B cell (primary cell): ENCODE results near the gene ARHGEF17. TPM values are rescaled to one million over a fixed set of nuclear protein-coding genes. Genes with fewer than 3 reads are reported as not detected.

ENCODE experiments used
- ATAC-seq: fragments of 200-7000 bp; cut with Tn5 transposase; one replicate; pipeline ENCODE4 v1.10.0; 2021; ENCODE audit warnings: low read depth, mild to moderate bottlenecking, moderate number of reproducible peaks, moderate library complexity
- CTCF ChIA-PET: fragments of 350-600 bp; sonication (Branson Sonifier 250); formaldehyde crosslinking; loops from one replicate; lab custom pipeline; 2021; ENCODE audit warnings: antibody characterized with exemption, inconsistent platforms; lab: Charles Lee
- POLR2A ChIA-PET: fragments of 350-600 bp; sonication (Branson Sonifier 250); formaldehyde crosslinking; loops from one replicate; lab custom pipeline; 2021; ENCODE audit warnings: antibody characterized with exemption; lab: Charles Lee
- DNase-seq: peaks from one replicate; pipeline ENCODE4 v3.0.0; 2013
- H2AFZ ChIP-seq: 2 replicates; pipeline ENCODE4 v1.6.1; 2012; ENCODE audit warnings: mild to moderate bottlenecking, low read depth, low read length; ENCODE audit not compliant: insufficient read depth, poor library complexity, severe bottlenecking
- H3K27ac ChIP-seq, 2 donors: 1 replicate in 1 of 2; 2 replicates in 1 of 2; pipeline ENCODE4 v1.5.1; 2012 to 2013; ENCODE audit warnings: low read length in 2 of 2, mild to moderate bottlenecking in 2 of 2, moderate library complexity in 1 of 2
- H3K27me3 ChIP-seq, 4 experiments: fragments of 200-600 bp in 1 of 4; sonication (generic) in 1 of 4; replicated peaks in 1 of 4; 1 replicate in 2 of 4; 2 replicates in 2 of 4; pipeline versions ENCODE4 v1.6.1 to v1.7.0; 2013 to 2016; ENCODE audit warnings: low read length in 3 of 4, mild to moderate bottlenecking in 2 of 4, mixed read lengths in 1 of 4, moderate library complexity in 1 of 4; ENCODE audit not compliant: insufficient read depth in 4 of 4, control insufficient read depth in 3 of 4; ENCODE audit errors: control extremely low read depth in 1 of 4
- H3K36me3 ChIP-seq, 2 experiments: replicated peaks in 1 of 2; 1 replicate in 1 of 2; 2 replicates in 1 of 2; pipeline versions ENCODE4 v1.6.1 to v1.7.1; 2013; ENCODE audit warnings: low read length in 1 of 2; ENCODE audit not compliant: insufficient read depth in 2 of 2, control insufficient read depth in 1 of 2; ENCODE audit errors: control extremely low read depth in 1 of 2, extremely low read depth in 1 of 2
- H3K4me1 ChIP-seq, 2 donors: fragments of 200-600 bp in 1 of 2; sonication (generic) in 1 of 2; 1 replicate in 1 of 2; 2 replicates in 1 of 2; pipeline versions ENCODE4 v1.5.1 to v1.6.1; 2013 to 2017; ENCODE audit warnings: low read length in 2 of 2; ENCODE audit not compliant: control insufficient read depth in 2 of 2, insufficient read depth in 2 of 2
- H3K4me2 ChIP-seq: replicated peaks from 2 replicates; pipeline ENCODE3; 2012; ENCODE audit warnings: mild to moderate bottlenecking, low read depth, low read length; ENCODE audit not compliant: poor library complexity, severe bottlenecking
- H3K4me3 ChIP-seq, 5 experiments: fragments of 200-600 bp in 1 of 5; sonication (generic) in 1 of 5; 1 replicate in 3 of 5; 2 replicates in 2 of 5; pipeline versions ENCODE4 v1.5.1 to v1.7.0; 2011 to 2016; ENCODE audit warnings: low read length in 4 of 5, mild to moderate bottlenecking in 4 of 5, low read depth in 2 of 5, control low read depth in 1 of 5, moderate library complexity in 1 of 5; ENCODE audit not compliant: insufficient read depth in 1 of 5; ENCODE audit errors: control extremely low read depth in 1 of 5, extremely low read depth in 1 of 5
- H3K79me2 ChIP-seq: fragments of 200-600 bp; sonication (generic); one replicate; pipeline ENCODE4 v1.6.0; 2016; ENCODE audit warnings: low read length; ENCODE audit not compliant: control insufficient read depth, insufficient read depth
- H3K9ac ChIP-seq: fragments of 200-600 bp; sonication (generic); 2 replicates; pipeline ENCODE4 v1.6.1; 2017; ENCODE audit warnings: mild to moderate bottlenecking, low read length, moderate library complexity
- H3K9me3 ChIP-seq, 3 donors: one replicate each; pipeline versions ENCODE4 v1.6.1 to v1.7.1; 2013; ENCODE audit warnings: low read length in 2 of 3; ENCODE audit not compliant: control insufficient read depth in 2 of 3, insufficient read depth in 1 of 3; ENCODE audit errors: control extremely low read depth in 1 of 3
- H4K20me1 ChIP-seq: 2 replicates; pipeline ENCODE4 v1.6.0; 2012; ENCODE audit warnings: mild to moderate bottlenecking, low read length; ENCODE audit not compliant: insufficient read depth, control insufficient read depth, poor library complexity, severe bottlenecking
- H3K27ac Mint-ChIP-seq: one replicate; pipeline ENCODE4 v1.8.0; 2021; ENCODE audit warnings: mixed read lengths
- H3K27me3 Mint-ChIP-seq: one replicate; pipeline ENCODE4 v1.8.0; 2021; ENCODE audit warnings: mixed read lengths
- H3K4me1 Mint-ChIP-seq: one replicate; pipeline ENCODE4 v1.8.0; 2021; ENCODE audit warnings: mixed read lengths
- H3K4me3 Mint-ChIP-seq: one replicate; pipeline ENCODE4 v1.8.0; 2021; ENCODE audit warnings: mixed read lengths
- H3K9me3 Mint-ChIP-seq: one replicate; pipeline ENCODE4 v1.8.0; 2022; ENCODE audit warnings: mixed read lengths; ENCODE audit not compliant: insufficient read depth
- EZH2 ChIP-seq: IDR thresholded peaks from 2 replicates; pipeline ENCODE4 v1.6.1; 2012; ENCODE audit warnings: borderline replicate concordance, low read depth, mild to moderate bottlenecking, moderate library complexity, low read length; ENCODE audit not compliant: insufficient read depth, poor library complexity, severe bottlenecking
- WGBS: methylation state at CpG from one replicate; pipeline ENCODE4 v1.1.5; 2013; ENCODE audit warnings: missing lambda C conversion rate; ENCODE audit not compliant: insufficient coverage; 5-methylcytosine and 5-hydroxymethylcytosine counted together
- intact Hi-C: fragments of 100-400 bp; cut with micrococcal nuclease; formaldehyde crosslinking; loops from one replicate; pipeline ENCODE4 v1.10.0; 2022
- polyA plus RNA-seq: library from polyadenylated mRNA; depleted of rRNA; stranded (reverse); fragments of >200 nt; gene quantifications from 2 replicates; pipeline ENCODE4 v1.2.3, GENCODE V29; 2012
- total RNA-seq, 2 donors: library from RNA; stranded (reverse); fragments of 120-200 nt in 1 of 2; gene quantifications; 1 replicate in 1 of 2; 2 replicates in 1 of 2; pipeline versions ENCODE4 v1.2.3 to v1.2.4, GENCODE V29; 2013 to 2022
- TF ChIP-seq, protein P1 (sequence below): fragments of 200-600 bp; IDR thresholded peaks from one replicate; pipeline ENCODE4 v1.8.0; 2022; ENCODE audit warnings: antibody characterized with exemption, mild to moderate bottlenecking

The ARHGEF17 gene
- total and polyA plus RNA-seq, 2 donors (not counting 1 experiment from before 2014, with no cell fraction given) = 0.05 TPM; not detected in 1

GRCh38 chr11:73310661-73311393 lies 2.8 kb downstream of the ARHGEF17 start:
- Histone ChIP-seq H2AFZ (no peak overlapping the region), H3K4me3 (no peak overlapping the region), H3K27ac (no peak overlapping the region), H3K4me2 (no peak overlapping the region), H3K9me3 (no peaks in the 10 kb centered on the region), H3K36me3 (no peaks in the 10 kb centered on the region), H3K9ac (no peak overlapping the region), H3K79me2 (no peaks in the 10 kb centered on the region), H3K4me1 (peaks cover 20 to 25% of the 10 kb centered on the region in 2 donors), H4K20me1 (no peaks in the 10 kb centered on the region), H3K27me3 (peaks cover 0 to 37% (median 14%) of the 10 kb centered on the region in 4 experiments)
- Mint-ChIP-seq H3K27me3 (peaks cover 10% of the 10 kb centered on the region), H3K27ac (no peak overlapping the region), H3K9me3 (no peaks in the 10 kb centered on the region), H3K4me1 (peaks cover 12% of the 10 kb centered on the region), H3K4me3 (no peak overlapping the region)
- intact Hi-C loops = no loop called here
- DNase-seq (no peak), ATAC-seq (no peak)
- WGBS = 94% methylated on average over 22 of the region's 22 CpGs
- ChIA-PET POLR2A (no interaction called here), CTCF (interaction anchor here (6.6 kb wide), 1 partner anchor 25 kb away, joined by 157 read pairs; no protein-coding TSS in a partner anchor)
- no peak for TF ChIP-seq EZH2
- TF ChIP-seq, protein P1, sequence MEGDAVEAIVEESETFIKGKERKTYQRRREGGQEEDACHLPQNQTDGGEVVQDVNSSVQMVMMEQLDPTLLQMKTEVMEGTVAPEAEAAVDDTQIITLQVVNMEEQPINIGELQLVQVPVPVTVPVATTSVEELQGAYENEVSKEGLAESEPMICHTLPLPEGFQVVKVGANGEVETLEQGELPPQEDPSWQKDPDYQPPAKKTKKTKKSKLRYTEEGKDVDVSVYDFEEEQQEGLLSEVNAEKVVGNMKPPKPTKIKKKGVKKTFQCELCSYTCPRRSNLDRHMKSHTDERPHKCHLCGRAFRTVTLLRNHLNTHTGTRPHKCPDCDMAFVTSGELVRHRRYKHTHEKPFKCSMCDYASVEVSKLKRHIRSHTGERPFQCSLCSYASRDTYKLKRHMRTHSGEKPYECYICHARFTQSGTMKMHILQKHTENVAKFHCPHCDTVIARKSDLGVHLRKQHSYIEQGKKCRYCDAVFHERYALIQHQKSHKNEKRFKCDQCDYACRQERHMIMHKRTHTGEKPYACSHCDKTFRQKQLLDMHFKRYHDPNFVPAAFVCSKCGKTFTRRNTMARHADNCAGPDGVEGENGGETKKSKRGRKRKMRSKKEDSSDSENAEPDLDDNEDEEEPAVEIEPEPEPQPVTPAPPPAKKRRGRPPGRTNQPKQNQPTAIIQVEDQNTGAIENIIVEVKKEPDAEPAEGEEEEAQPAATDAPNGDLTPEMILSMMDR = no peak

GRCh38 chr11:73311394-73311869 lies 3.4 kb downstream of the ARHGEF17 start:
- ATAC-seq = no peak
- peak; percentile 14 for DNase-seq
- ChIA-PET CTCF (interaction anchor here (3.7 kb wide), 1 partner anchor 24 kb away, joined by 18 read pairs; no protein-coding TSS in a partner anchor), POLR2A (no interaction called here)
- no peaks in the 10 kb centered on the region for H4K20me1 ChIP-seq
- no peak overlapping the region for H3K4me2 ChIP-seq
- no peak overlapping the region for H3K4me3 ChIP-seq
- no peak overlapping the region for H3K27ac ChIP-seq
- H3K4me1 Mint-ChIP-seq = peaks cover 9% of the 10 kb centered on the region
- TF ChIP-seq EZH2 = no peak
- TF ChIP-seq, protein P1 = no peak
- intact Hi-C loops = no loop called here
- peaks cover 15% of the 10 kb centered on the region for H3K27me3 Mint-ChIP-seq
- WGBS = 91% methylated on average over 18 of the region's 18 CpGs
- H3K9me3 ChIP-seq = no peaks in the 10 kb centered on the region
- H3K27ac Mint-ChIP-seq = no peak overlapping the region
- peaks cover 18 to 21% of the 10 kb centered on the region in 2 donors for H3K4me1 ChIP-seq
- no peaks in the 10 kb centered on the region for H3K36me3 ChIP-seq
- H3K9ac ChIP-seq = no peak overlapping the region
- no peak overlapping the region for H2AFZ ChIP-seq
- peaks cover 0 to 31% (median 12%) of the 10 kb centered on the region in 4 experiments for H3K27me3 ChIP-seq
- H3K9me3 Mint-ChIP-seq = no peaks in the 10 kb centered on the region
- H3K79me2 ChIP-seq = no peaks in the 10 kb centered on the region
- no peak overlapping the region for H3K4me3 Mint-ChIP-seq
